ENCODE results near the gene FOXJ3.

FOXJ3 gene

DNA sequence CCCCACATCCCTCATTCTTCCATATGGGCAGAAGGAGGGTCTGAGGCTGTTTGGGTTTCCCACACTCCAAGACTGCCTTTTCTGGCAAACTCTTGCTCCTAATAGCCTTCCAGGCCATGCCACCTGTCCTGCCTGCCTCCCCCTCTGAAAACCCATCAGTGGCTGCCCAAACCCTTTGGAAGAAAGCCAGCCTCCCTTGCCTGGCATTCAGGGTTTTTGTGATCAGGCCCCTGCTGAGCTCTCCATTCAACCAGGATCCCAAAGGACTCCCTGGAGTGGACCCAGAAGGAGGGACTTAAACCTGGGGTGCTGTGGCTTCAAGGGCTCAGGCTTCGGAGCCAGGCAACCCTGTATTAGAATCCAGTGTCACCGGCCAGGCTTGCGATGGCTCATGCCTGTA, 166.3 kb downstream of the FOXJ3 start:
- TF ChIP-seq, protein P1, sequence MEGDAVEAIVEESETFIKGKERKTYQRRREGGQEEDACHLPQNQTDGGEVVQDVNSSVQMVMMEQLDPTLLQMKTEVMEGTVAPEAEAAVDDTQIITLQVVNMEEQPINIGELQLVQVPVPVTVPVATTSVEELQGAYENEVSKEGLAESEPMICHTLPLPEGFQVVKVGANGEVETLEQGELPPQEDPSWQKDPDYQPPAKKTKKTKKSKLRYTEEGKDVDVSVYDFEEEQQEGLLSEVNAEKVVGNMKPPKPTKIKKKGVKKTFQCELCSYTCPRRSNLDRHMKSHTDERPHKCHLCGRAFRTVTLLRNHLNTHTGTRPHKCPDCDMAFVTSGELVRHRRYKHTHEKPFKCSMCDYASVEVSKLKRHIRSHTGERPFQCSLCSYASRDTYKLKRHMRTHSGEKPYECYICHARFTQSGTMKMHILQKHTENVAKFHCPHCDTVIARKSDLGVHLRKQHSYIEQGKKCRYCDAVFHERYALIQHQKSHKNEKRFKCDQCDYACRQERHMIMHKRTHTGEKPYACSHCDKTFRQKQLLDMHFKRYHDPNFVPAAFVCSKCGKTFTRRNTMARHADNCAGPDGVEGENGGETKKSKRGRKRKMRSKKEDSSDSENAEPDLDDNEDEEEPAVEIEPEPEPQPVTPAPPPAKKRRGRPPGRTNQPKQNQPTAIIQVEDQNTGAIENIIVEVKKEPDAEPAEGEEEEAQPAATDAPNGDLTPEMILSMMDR (IDR thresholded peaks at IDR 0.05): no peak

- TF ChIP-seq, protein P1 (IDR thresholded peaks at IDR 0.05): no peak
Observed at GRCh38 chr1:42168391-42168670, 166.7 kb downstream of the FOXJ3 start.

DNA sequence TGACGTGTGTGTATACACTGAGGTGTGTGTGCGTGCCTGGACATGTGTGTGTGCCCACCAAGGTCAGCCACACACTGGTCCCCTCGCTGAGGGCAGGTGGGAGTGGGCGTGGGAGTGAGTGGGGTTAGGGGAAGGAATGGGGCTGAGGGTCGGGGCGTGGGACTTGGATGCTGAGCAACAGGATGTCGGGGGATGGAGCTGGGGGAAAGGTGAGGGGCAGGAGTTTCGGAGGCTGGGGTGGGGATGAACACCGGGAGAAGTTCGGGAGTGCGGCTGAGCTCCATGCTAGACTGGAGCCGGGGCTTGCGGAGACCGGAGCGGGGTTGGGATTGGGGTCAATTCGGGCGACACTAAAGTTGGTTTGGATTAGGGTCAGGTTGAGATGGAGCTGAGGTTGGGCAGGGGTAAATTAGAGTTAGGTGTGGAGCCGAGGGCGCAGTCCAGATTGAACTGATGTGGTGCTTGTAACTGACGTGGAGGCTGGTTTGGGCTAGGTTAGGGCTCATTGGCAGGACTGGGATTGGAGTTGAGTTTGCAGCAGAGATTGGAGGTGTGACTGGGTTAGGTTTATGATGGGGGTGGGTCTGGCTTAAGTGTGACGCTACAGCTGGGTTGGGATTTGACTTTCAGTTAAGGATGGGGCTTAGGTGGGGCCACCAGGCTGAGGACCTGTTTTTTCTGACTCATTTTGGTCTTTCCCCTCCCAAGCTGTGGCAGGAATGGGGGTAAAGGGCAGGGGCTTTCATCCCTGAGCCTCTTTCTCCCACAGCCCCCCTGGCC, 167.2 kb downstream of the FOXJ3 start:
- TF ChIP-seq, protein P1 (IDR thresholded peaks at IDR 0.05): no peak

DNA sequence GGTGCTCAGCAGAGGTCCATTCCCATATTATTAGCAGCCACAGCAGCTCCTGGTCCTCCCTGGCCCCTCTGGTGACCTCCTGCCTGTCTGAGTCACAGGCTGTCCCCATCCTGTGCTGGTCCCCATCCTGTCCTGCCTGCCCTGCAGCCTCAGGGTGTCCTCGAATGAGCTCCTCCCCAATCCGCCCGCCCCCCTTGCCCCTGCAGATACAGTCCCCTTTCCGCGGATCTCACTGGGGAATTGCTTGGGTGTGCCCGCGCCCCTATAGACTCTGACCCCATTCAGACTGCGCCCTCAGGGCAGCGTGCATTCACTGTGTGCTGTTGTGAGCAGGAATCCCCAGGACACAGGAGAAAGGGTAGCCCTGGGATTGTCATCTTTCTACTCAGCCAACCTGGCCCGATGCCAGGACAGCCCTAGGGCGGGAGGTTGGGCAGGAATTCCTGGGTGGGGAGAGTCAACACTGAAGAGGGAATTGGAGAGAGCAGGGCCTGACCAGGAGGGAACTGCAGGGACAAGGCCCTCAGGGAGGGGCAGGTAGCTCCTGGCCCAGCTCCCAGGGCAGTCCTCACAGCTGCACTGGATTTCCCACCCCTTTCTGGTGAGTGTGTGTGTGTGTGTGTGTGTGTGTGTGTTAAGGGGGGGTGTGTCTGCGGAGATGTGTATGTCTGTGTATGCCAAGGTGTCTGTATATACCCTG, 169.4 kb downstream of the FOXJ3 start:
- TF ChIP-seq, protein P1 (IDR thresholded peaks at IDR 0.05): no peak

DNA sequence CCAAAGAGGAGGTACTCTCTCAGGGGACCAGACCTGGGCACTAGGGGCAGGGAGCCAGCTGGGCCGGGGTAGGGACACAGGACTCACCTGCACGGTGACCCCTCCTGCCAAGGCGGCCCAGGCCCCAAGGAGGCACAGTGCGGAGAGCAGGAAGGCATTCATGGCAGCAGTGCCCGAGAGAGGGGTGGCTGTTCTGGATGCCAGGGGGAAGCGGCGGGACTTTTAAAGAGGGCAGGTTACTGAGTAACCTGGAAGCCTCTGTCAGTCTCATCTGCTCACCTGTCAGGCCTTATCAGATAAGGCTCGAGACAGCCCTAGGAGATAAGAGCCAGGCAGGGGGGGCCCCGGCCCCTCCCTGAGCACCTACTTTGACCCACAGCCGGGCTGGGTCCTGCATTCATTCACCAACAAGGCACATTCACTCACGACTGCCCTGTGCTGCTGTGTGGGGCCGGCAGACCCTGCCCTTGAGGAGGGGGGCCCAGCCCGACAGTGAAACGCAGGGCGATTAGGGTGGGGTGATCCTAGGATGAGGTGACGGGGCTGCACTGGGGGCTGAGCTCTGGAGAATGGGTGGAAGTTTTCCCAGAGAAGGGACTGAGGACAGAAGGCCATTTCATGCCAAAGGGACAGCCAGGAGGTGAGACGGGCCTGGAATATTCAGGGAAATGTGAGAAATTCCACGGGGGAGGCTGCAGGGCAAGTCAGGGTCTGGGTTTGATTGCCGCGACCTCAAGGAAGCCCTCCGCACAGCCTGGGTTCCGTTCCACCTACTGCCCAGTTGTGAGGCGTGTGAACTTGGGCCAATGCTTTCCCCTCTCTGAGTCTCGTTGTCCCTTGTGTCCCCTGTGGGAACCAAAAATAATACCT, 170.2 kb downstream of the FOXJ3 start, which contains the start of gene GUCA2A:
Gene GUCA2A (minus strand): TSS at position 195 of the 870 bp plus-strand sequence. CDS start 33 bp downstream, at position 162.
- TF ChIP-seq, protein P1 (IDR thresholded peaks at IDR 0.05): no peak

DNA sequence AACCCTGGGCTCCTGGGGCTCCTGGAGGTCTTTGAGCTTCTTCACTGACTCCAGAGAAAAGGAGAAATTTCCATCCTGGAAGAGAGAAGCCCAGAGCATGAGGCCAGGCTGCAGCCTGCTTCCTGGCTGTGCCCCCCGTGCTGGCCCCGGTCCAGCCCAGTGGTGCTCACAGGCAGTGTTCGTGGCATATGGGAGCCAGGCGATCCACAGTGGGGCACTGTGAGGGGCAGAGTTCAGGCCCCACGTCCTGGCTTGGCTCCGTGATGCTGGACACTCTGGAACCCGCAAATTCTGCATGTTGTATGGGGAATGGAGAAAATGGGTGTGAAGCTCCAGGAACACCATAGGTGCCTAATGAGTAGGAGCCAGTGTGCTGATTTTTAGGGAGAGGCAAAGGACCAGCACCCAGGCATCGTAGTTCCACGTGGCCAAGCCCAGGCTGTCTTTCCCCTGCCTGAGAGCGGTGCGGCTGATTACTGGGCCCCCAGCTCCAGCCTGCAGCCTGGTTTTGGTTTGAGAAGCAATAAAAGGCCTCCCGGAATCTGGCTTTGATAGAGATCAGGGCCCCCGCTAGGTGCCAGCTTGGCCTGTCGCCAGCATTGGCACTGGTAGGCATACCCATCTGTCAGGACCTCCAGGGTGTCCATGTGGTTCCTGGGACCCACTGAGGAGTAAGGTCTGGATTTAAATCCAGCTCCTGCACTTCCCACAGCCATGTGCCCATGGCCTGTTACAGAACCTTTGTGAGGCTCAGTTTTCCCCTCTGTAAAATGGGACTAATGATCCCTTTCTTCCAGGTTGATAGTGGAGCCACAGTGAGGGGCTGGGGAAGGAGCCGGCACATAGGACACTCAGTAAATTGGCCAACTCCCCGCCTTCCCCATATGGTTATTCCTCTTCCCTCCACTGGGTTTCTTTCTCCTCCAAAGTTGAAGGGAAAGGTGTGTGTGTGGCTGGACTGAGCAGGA, 171.2 kb downstream of the FOXJ3 start:
- TF ChIP-seq, protein P1 (IDR thresholded peaks at IDR 0.05): no peak

Measured in LNCAP (cell line).